Measurements from ENCODE around the gene TSSK2.

Gene TSSK2

GRCh38 chr22:19172213-19173046 lies 41.3 kb downstream of the TSSK2 start:
- no peaks in the 10 kb centered on the region for H3K36me3 Mint-ChIP-seq
- DNase-seq (ENCODE audit: low spot score in 2 of 2) (no peak), ATAC-seq (ENCODE audit: low read depth) (no peak)
- H3K9me3 Mint-ChIP-seq, result no peaks in the 10 kb centered on the region
- peaks cover 49% of the 10 kb centered on the region for H3K4me1 Mint-ChIP-seq
- peak overlapping the region; percentile 96 for H3K27ac Mint-ChIP-seq
- peak overlapping the region; percentile 98 for H3K4me3 Mint-ChIP-seq
- H3K27me3 Mint-ChIP-seq, result peaks cover 15% of the 10 kb centered on the region

GRCh38 chr22:19173047-19174035 lies 42.2 kb downstream of the TSSK2 start:
- H3K36me3 Mint-ChIP-seq, result no peaks in the 10 kb centered on the region
- ATAC-seq (ENCODE audit: low read depth) (no peak), DNase-seq (ENCODE audit: low spot score in 2 of 2) (peak in 1 of 2 donors; percentile 11)
- H3K9me3 Mint-ChIP-seq, result no peaks in the 10 kb centered on the region
- peak overlapping the region; percentile 96 for H3K27ac Mint-ChIP-seq
- H3K4me3 Mint-ChIP-seq, result peak overlapping the region; percentile 98
- H3K27me3 Mint-ChIP-seq, result peaks cover 11% of the 10 kb centered on the region
- peaks cover 51% of the 10 kb centered on the region for H3K4me1 Mint-ChIP-seq

GRCh38 chr22:19174106-19175025 lies 43.3 kb downstream of the TSSK2 start:
- no peaks in the 10 kb centered on the region for H3K9me3 Mint-ChIP-seq
- peak overlapping the region; percentile 73 for H3K4me3 Mint-ChIP-seq
- H3K4me1 Mint-ChIP-seq, result peaks cover 51% of the 10 kb centered on the region
- peak; percentile 70 for ATAC-seq (ENCODE audit: low read depth)
- peak; percentile 53 to 69 for DNase-seq (ENCODE audit: low spot score in 2 of 2)
- H3K36me3 Mint-ChIP-seq, result no peaks in the 10 kb centered on the region
- H3K27ac Mint-ChIP-seq, result peak overlapping the region; percentile 35
- H3K27me3 Mint-ChIP-seq, result peaks cover 2% of the 10 kb centered on the region

- Mint-ChIP-seq H3K27me3 (peaks cover 2% of the 10 kb centered on the region), H3K4me1 (peaks cover 49% of the 10 kb centered on the region), H3K27ac (peak overlapping the region; percentile 45), H3K36me3 (no peaks in the 10 kb centered on the region), H3K9me3 (no peaks in the 10 kb centered on the region), H3K4me3 (peak overlapping the region; percentile 17)
- ATAC-seq (ENCODE audit: low read depth) (no peak), DNase-seq (ENCODE audit: low spot score in 2 of 2) (no peak)
Measured at GRCh38 chr22:19175026-19175601, 44.0 kb downstream of the TSSK2 start.

GRCh38 chr22:19175602-19176174 lies 44.6 kb downstream of the TSSK2 start:
- H3K9me3 Mint-ChIP-seq, result no peaks in the 10 kb centered on the region
- no peak overlapping the region for H3K4me3 Mint-ChIP-seq
- DNase-seq (ENCODE audit: low spot score in 2 of 2) (no peak), ATAC-seq (ENCODE audit: low read depth) (no peak)
- peaks cover 44% of the 10 kb centered on the region for H3K4me1 Mint-ChIP-seq
- no peaks in the 10 kb centered on the region for H3K27me3 Mint-ChIP-seq
- no peaks in the 10 kb centered on the region for H3K36me3 Mint-ChIP-seq
- peak overlapping the region; percentile 45 for H3K27ac Mint-ChIP-seq

GRCh38 chr22:19176175-19176643 lies 45.1 kb downstream of the TSSK2 start:
- ATAC-seq (ENCODE audit: low read depth) (no peak), DNase-seq (ENCODE audit: low spot score in 2 of 2) (no peak)
- no peaks in the 10 kb centered on the region for H3K9me3 Mint-ChIP-seq
- H3K4me3 Mint-ChIP-seq, result peak overlapping the region; percentile 60
- peaks cover 40% of the 10 kb centered on the region for H3K4me1 Mint-ChIP-seq
- H3K27me3 Mint-ChIP-seq, result no peaks in the 10 kb centered on the region
- peak overlapping the region; percentile 60 for H3K27ac Mint-ChIP-seq
- H3K36me3 Mint-ChIP-seq, result no peaks in the 10 kb centered on the region

GRCh38 chr22:19176732-19177131 lies 45.6 kb downstream of the TSSK2 start:
- peak overlapping the region; percentile 60 for H3K27ac Mint-ChIP-seq
- H3K36me3 Mint-ChIP-seq, result no peaks in the 10 kb centered on the region
- H3K9me3 Mint-ChIP-seq, result no peaks in the 10 kb centered on the region
- ATAC-seq (ENCODE audit: low read depth), result no peak
- peak in 1 of 2 donors; percentile 12 for DNase-seq (ENCODE audit: low spot score in 2 of 2)
- H3K4me3 Mint-ChIP-seq, result peak overlapping the region; percentile 60
- H3K4me1 Mint-ChIP-seq, result peaks cover 40% of the 10 kb centered on the region
- H3K27me3 Mint-ChIP-seq, result no peaks in the 10 kb centered on the region

GRCh38 chr22:19177164-19178064 lies 46.3 kb downstream of the TSSK2 start:
- Mint-ChIP-seq H3K27ac (peak overlapping the region; percentile 60), H3K27me3 (no peaks in the 10 kb centered on the region), H3K9me3 (no peaks in the 10 kb centered on the region), H3K4me1 (peaks cover 41% of the 10 kb centered on the region), H3K36me3 (no peaks in the 10 kb centered on the region), H3K4me3 (peak overlapping the region; percentile 76)
- DNase-seq (ENCODE audit: low spot score in 2 of 2) (no peak), ATAC-seq (ENCODE audit: low read depth) (no peak)

- Mint-ChIP-seq H3K36me3 (no peaks in the 10 kb centered on the region), H3K27ac (no peak overlapping the region), H3K27me3 (no peaks in the 10 kb centered on the region), H3K4me1 (peaks cover 36% of the 10 kb centered on the region), H3K9me3 (no peaks in the 10 kb centered on the region), H3K4me3 (peak overlapping the region; percentile 76)
- peak; percentile 31 for ATAC-seq (ENCODE audit: low read depth)
- peak; percentile 23 to 66 for DNase-seq (ENCODE audit: low spot score in 2 of 2)
Measured at GRCh38 chr22:19178065-19178656, 47.1 kb downstream of the TSSK2 start.

GRCh38 chr22:19178657-19179496 lies 47.8 kb downstream of the TSSK2 start, which contains the start of gene SLC25A1:
SLC25A1 (minus strand) TSS chr22:19178736; CDS start chr22:19178673, 63 bp downstream.
- DNase-seq (ENCODE audit: low spot score in 2 of 2) (peak; percentile 62 to 72), ATAC-seq (ENCODE audit: low read depth) (peak; percentile 61)
- Mint-ChIP-seq H3K27ac (peak within 1 kb of the TSS; percentile 47), H3K9me3 (no peaks in the 10 kb centered on the region), H3K4me3 (peak within 1 kb of the TSS; percentile 79), H3K4me1 (peaks cover 32% of the 10 kb centered on the region), H3K36me3 (no peaks in the 10 kb centered on the region), H3K27me3 (no peaks in the 10 kb centered on the region)

- Mint-ChIP-seq H3K27me3 (no peaks in the 10 kb centered on the region), H3K9me3 (no peaks in the 10 kb centered on the region), H3K27ac (peak overlapping the region; percentile 47), H3K4me1 (peaks cover 26% of the 10 kb centered on the region), H3K4me3 (peak overlapping the region; percentile 79), H3K36me3 (no peaks in the 10 kb centered on the region)
- DNase-seq (ENCODE audit: low spot score in 2 of 2), result peak; percentile 40 to 44
- peak; percentile 55 for ATAC-seq (ENCODE audit: low read depth)
Measured at GRCh38 chr22:19179497-19180048, 48.5 kb downstream of the TSSK2 start.

All from memory B cell (primary cell).